HEK293 (cell line): ENCODE results near the gene CCDC112.
A peak's percentile ranks its signal among the peaks of the same experiment; 100 is the strongest.

ENCODE experiments used
- CTCF ChIA-PET: fragments of 350-600 bp; formaldehyde crosslinking; extraction: SDS; loops from one replicate; lab custom pipeline; 2021; ENCODE audit warnings: antibody characterized with exemption; lab: Yijun Ruan, JAX
- POLR2A ChIA-PET: fragments of 300-600 bp; formaldehyde crosslinking; extraction: SDS; loops from one replicate; lab custom pipeline; 2020; ENCODE audit warnings: antibody characterized with exemption, inconsistent platforms; lab: Yijun Ruan, JAX
- H3K27ac ChIP-seq: fragments of 200-500 bp; sonication (Bioruptor generic); 2 replicates; pipeline ENCODE4 v1.5.1; 2014; ENCODE audit warnings: low read depth, low read length, control low read depth, inconsistent platforms; ENCODE audit errors: extremely low read depth
- H3K36me3 ChIP-seq, 2 experiments: fragments of 200-500 bp in 1 of 2; sonication (Bioruptor generic) in 1 of 2; 1 replicate in 1 of 2; 2 replicates in 1 of 2; pipeline ENCODE4 v1.5.1; 2014 to 2017; ENCODE audit warnings: inconsistent platforms in 2 of 2, low read length in 2 of 2; ENCODE audit not compliant: control insufficient read depth in 2 of 2, insufficient read depth in 1 of 2
- H3K4me1 ChIP-seq: fragments of 200-500 bp; sonication (Bioruptor generic); 2 replicates; pipeline ENCODE4 v1.5.1; 2014; ENCODE audit warnings: mild to moderate bottlenecking, low read length, inconsistent platforms; ENCODE audit not compliant: control insufficient read depth, insufficient read depth
- H3K4me3 ChIP-seq: 2 replicates; pipeline ENCODE4 v1.5.1; 2011; ENCODE audit warnings: low read depth, mild to moderate bottlenecking, control low read depth, low read length, moderate library complexity
- H3K9me3 ChIP-seq: fragments of 200-500 bp; sonication (Bioruptor generic); 2 replicates; pipeline ENCODE4 v1.5.1; 2014; ENCODE audit warnings: low read depth, low read length, inconsistent platforms; ENCODE audit not compliant: control insufficient read depth, insufficient read depth
- ATF2 ChIP-seq: fragments of 450-650 bp; formaldehyde crosslinking; IDR thresholded peaks from 2 replicates; pipeline ENCODE4 v1.5.1; 2016; ENCODE audit warnings: missing biosample characterization, missing genetic modification characterization, low read depth
- ELK4 ChIP-seq: IDR thresholded peaks from 2 replicates; pipeline ENCODE4 v1.6.1; 2011; ENCODE audit warnings: mild to moderate bottlenecking, low read depth, low read length, borderline replicate concordance
- KLF1 ChIP-seq: fragments of 450-650 bp; formaldehyde crosslinking; IDR thresholded peaks from 2 replicates; pipeline ENCODE4 v1.5.1; 2016; ENCODE audit warnings: missing biosample characterization, missing genetic modification characterization
- YY1 ChIP-seq: fragments of 450-650 bp; formaldehyde crosslinking; IDR thresholded peaks from 2 replicates; pipeline ENCODE4 v1.5.1; 2018; ENCODE audit warnings: missing biosample characterization, missing genetic modification characterization
- ZBTB17 ChIP-seq: fragments of 450-650 bp; formaldehyde crosslinking; IDR thresholded peaks from 2 replicates; pipeline ENCODE4 v1.5.1; 2016; ENCODE audit warnings: missing biosample characterization, missing genetic modification characterization
- ZBTB21 ChIP-seq: fragments of 450-650 bp; formaldehyde crosslinking; IDR thresholded peaks from 2 replicates; pipeline ENCODE4 v1.5.1; 2017; ENCODE audit warnings: missing biosample characterization, missing genetic modification characterization
- ZNF10 ChIP-seq: fragments of 450-650 bp; formaldehyde crosslinking; IDR thresholded peaks from 2 replicates; pipeline ENCODE4 v1.5.1; 2017; ENCODE audit warnings: missing biosample characterization, missing genetic modification characterization
- ZNF146 ChIP-seq: fragments of 450-650 bp; formaldehyde crosslinking; IDR thresholded peaks from 2 replicates; pipeline ENCODE4 v1.5.1; 2016; ENCODE audit warnings: missing biosample characterization, missing genetic modification characterization
- ZNF202 ChIP-seq: fragments of 450-650 bp; formaldehyde crosslinking; IDR thresholded peaks from 2 replicates; pipeline ENCODE4 v1.5.1; 2016; ENCODE audit warnings: missing biosample characterization, missing genetic modification characterization, borderline replicate concordance
- ZNF211 ChIP-seq: fragments of 450-650 bp; formaldehyde crosslinking; IDR thresholded peaks from 2 replicates; pipeline ENCODE4 v1.5.1; 2016; ENCODE audit warnings: low read depth, missing biosample characterization, missing genetic modification characterization
- ZNF239 ChIP-seq: fragments of 450-650 bp; formaldehyde crosslinking; IDR thresholded peaks from 2 replicates; pipeline ENCODE4 v1.5.1; 2016; ENCODE audit warnings: missing biosample characterization, missing genetic modification characterization
- ZNF26 ChIP-seq: fragments of 450-650 bp; formaldehyde crosslinking; IDR thresholded peaks from 2 replicates; pipeline ENCODE4 v1.5.1; 2016; ENCODE audit warnings: missing biosample characterization, missing genetic modification characterization
- ZNF324 ChIP-seq: fragments of 450-650 bp; formaldehyde crosslinking; IDR thresholded peaks from 2 replicates; pipeline ENCODE4 v1.5.1; 2016; ENCODE audit warnings: missing biosample characterization, missing genetic modification characterization
- ZNF354C ChIP-seq: fragments of 450-650 bp; formaldehyde crosslinking; IDR thresholded peaks from 2 replicates; pipeline ENCODE4 v1.5.1; 2016; ENCODE audit warnings: missing biosample characterization, missing genetic modification characterization, low read depth, borderline replicate concordance
- ZNF366 ChIP-seq: fragments of 450-650 bp; formaldehyde crosslinking; conservative IDR thresholded peaks from 2 replicates; pipeline ENCODE4 v1.5.1; 2016; ENCODE audit warnings: missing biosample characterization, missing genetic modification characterization
- ZNF404 ChIP-seq: fragments of 450-650 bp; formaldehyde crosslinking; IDR thresholded peaks from 2 replicates; pipeline ENCODE4 v1.5.1; 2017; ENCODE audit warnings: missing biosample characterization, missing genetic modification characterization
- ZNF518A ChIP-seq: fragments of 450-650 bp; formaldehyde crosslinking; conservative IDR thresholded peaks from 2 replicates; pipeline ENCODE4 v1.5.1; 2016; ENCODE audit warnings: low read depth, missing biosample characterization, missing genetic modification characterization
- ZNF558 ChIP-seq: fragments of 450-650 bp; formaldehyde crosslinking; IDR thresholded peaks from 2 replicates; pipeline ENCODE4 v1.5.1; 2016; ENCODE audit warnings: missing biosample characterization, missing genetic modification characterization
- ZNF585B ChIP-seq: fragments of 450-650 bp; formaldehyde crosslinking; IDR thresholded peaks from 2 replicates; pipeline ENCODE4 v1.5.1; 2016; ENCODE audit warnings: missing biosample characterization, missing genetic modification characterization
- ZNF658 ChIP-seq: fragments of 450-650 bp; formaldehyde crosslinking; IDR thresholded peaks from 2 replicates; pipeline ENCODE4; 2016; ENCODE audit warnings: missing biosample characterization, missing genetic modification characterization
- ZSCAN18 ChIP-seq: fragments of 450-650 bp; formaldehyde crosslinking; IDR thresholded peaks from 2 replicates; pipeline ENCODE4 v1.5.1; 2016; ENCODE audit warnings: missing biosample characterization, missing genetic modification characterization
- TF ChIP-seq, protein P1 (sequence below): fragments of 450-650 bp; formaldehyde crosslinking; IDR thresholded peaks from 2 replicates; pipeline ENCODE4 v1.5.1; 2017; ENCODE audit warnings: missing biosample characterization, missing genetic modification characterization

CCDC112 gene, protein sequence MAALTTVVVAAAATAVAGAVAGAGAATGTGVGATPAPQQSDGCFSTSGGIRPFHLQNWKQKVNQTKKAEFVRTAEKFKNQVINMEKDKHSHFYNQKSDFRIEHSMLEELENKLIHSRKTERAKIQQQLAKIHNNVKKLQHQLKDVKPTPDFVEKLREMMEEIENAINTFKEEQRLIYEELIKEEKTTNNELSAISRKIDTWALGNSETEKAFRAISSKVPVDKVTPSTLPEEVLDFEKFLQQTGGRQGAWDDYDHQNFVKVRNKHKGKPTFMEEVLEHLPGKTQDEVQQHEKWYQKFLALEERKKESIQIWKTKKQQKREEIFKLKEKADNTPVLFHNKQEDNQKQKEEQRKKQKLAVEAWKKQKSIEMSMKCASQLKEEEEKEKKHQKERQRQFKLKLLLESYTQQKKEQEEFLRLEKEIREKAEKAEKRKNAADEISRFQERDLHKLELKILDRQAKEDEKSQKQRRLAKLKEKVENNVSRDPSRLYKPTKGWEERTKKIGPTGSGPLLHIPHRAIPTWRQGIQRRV

GRCh38 chr5:115296124-115297022 lies at the start of gene CCDC112:
CCDC112 (minus strand) TSS chr5:115296654; CDS start chr5:115296543, 111 bp downstream.
- Histone ChIP-seq H3K4me1 (no peaks in the 10 kb centered on the region), H3K4me3 (peak within 1 kb of the TSS; percentile 83), H3K27ac (peak within 1 kb of the TSS; percentile 65; the same call in 1 of the 2 replicates), H3K9me3 (no peaks in the 10 kb centered on the region), H3K36me3 (no peaks in the 10 kb centered on the region)
- POLR2A ChIA-PET: interaction anchor here (0.6 to 2.0 kb wide), 11 partner anchors 10 to 278 kb away, joined by 3 to 8 read pairs (median 4); partner anchors contain the start of genes FEM1C and TRIM36
- CTCF ChIA-PET: interaction anchor here (0.7 to 3.6 kb wide), 4 partner anchors 13 to 278 kb away, joined by 3 to 13 read pairs (median 4); no protein-coding TSS in a partner anchor
- no peak for TF ChIP-seq ZNF558 (tag by site-specific recombination)
- TF ChIP-seq ZNF211 (tag by site-specific recombination): no peak
- peak; percentile 65 for TF ChIP-seq KLF1 (tag by site-specific recombination)
- TF ChIP-seq ZSCAN18 (tag by site-specific recombination): no peak
- TF ChIP-seq ZNF202 (tag by site-specific recombination): no peak
- TF ChIP-seq ZNF518A (tag by site-specific recombination): no peak
- no peak for TF ChIP-seq ZNF26 (tag by site-specific recombination)
- TF ChIP-seq ZBTB21 (tag by site-specific recombination): no peak
- TF ChIP-seq ZNF239 (tag by site-specific recombination): no peak
- peak; percentile 84 for TF ChIP-seq YY1 (tag by site-specific recombination)
- no peak for TF ChIP-seq ATF2
- peak; percentile 63 for TF ChIP-seq ZBTB17 (tag by site-specific recombination)
- TF ChIP-seq ZNF658 (tag by site-specific recombination): no peak
- no peak for TF ChIP-seq ZNF354C (tag by site-specific recombination)
- TF ChIP-seq ZNF404 (tag by site-specific recombination): no peak
- TF ChIP-seq ZNF585B (tag by site-specific recombination): no peak; the same call in 1 of the 2 replicates
- no peak for TF ChIP-seq ZNF10
- TF ChIP-seq, protein P1, sequence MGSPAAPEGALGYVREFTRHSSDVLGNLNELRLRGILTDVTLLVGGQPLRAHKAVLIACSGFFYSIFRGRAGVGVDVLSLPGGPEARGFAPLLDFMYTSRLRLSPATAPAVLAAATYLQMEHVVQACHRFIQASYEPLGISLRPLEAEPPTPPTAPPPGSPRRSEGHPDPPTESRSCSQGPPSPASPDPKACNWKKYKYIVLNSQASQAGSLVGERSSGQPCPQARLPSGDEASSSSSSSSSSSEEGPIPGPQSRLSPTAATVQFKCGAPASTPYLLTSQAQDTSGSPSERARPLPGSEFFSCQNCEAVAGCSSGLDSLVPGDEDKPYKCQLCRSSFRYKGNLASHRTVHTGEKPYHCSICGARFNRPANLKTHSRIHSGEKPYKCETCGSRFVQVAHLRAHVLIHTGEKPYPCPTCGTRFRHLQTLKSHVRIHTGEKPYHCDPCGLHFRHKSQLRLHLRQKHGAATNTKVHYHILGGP (tag by site-specific recombination): no peak
- no peak for TF ChIP-seq ZNF146 (tag by site-specific recombination)
- 0 out of 2 replicates have a peak, but pooled peaks have one; percentile 16 for TF ChIP-seq ZNF324 (tag by site-specific recombination)
- TF ChIP-seq ZNF366 (tag by site-specific recombination): no peak
- TF ChIP-seq ELK4: no peak
